ENCODE data around the gene RBM23. TPM values are rescaled to one million over a fixed set of nuclear protein-coding genes. Genes with fewer than 3 reads are reported as not detected.
"Not testable (repeated sequence)": the region's sequence is repeated elsewhere in the genome, so short reads cannot be mapped to it uniquely, and the experiment has no call there.

Gene RBM23
- total RNA-seq, 1 experiment from 2014 or later = 79.2 TPM

- DNase-seq (ENCODE audit: low read depth) = no peak
Measured at GRCh38 chr14:22919601-22919921, 612 bp upstream of the RBM23 start.

GRCh38 chr14:22915886-22916521 is 2.9 kb downstream of the RBM23 start:
- no peak for DNase-seq (ENCODE audit: low read depth)

GRCh38 chr14:22914836-22915235 is 4.1 kb downstream of the RBM23 start:
- not testable (repeated sequence) for DNase-seq (ENCODE audit: low read depth)

GRCh38 chr14:22910916-22911315 is 8.0 kb downstream of the RBM23 start:
- no peak for DNase-seq (ENCODE audit: low read depth)

- no peak for DNase-seq (ENCODE audit: low read depth)
Measured at GRCh38 chr14:22908601-22909000, 10.3 kb downstream of the RBM23 start.

GRCh38 chr14:22907429-22907828 is 11.5 kb downstream of the RBM23 start:
- no peak for DNase-seq (ENCODE audit: low read depth)

GRCh38 chr14:22906073-22906472 is 12.9 kb downstream of the RBM23 start:
- no peak for DNase-seq (ENCODE audit: low read depth)

- no peak for DNase-seq (ENCODE audit: low read depth)
Measured at GRCh38 chr14:22905627-22906026, 13.3 kb downstream of the RBM23 start.

GRCh38 chr14:22903742-22904087 is 15.2 kb downstream of the RBM23 start:
- no peak for DNase-seq (ENCODE audit: low read depth)

GRCh38 chr14:22901799-22902198 is 17.1 kb downstream of the RBM23 start:
- DNase-seq (ENCODE audit: low read depth) = no peak

GRCh38 chr14:22900081-22900799 is 18.7 kb downstream of the RBM23 start:
- DNase-seq (ENCODE audit: low read depth) = peak; percentile 71

- DNase-seq (ENCODE audit: low read depth) = peak; percentile 86
Measured at GRCh38 chr14:22898302-22899090, 20.5 kb downstream of the RBM23 start.

GRCh38 chr14:22897357-22897756 is 21.6 kb downstream of the RBM23 start:
- no peak for DNase-seq (ENCODE audit: low read depth)

GRCh38 chr14:22896760-22897159 is 22.2 kb downstream of the RBM23 start:
- no peak for DNase-seq (ENCODE audit: low read depth)

GRCh38 chr14:22896356-22896755 is 22.6 kb downstream of the RBM23 start:
- no peak for DNase-seq (ENCODE audit: low read depth)

GRCh38 chr14:22895402-22895801 is 23.5 kb downstream of the RBM23 start:
- no peak for DNase-seq (ENCODE audit: low read depth)

GRCh38 chr14:22893706-22894105 is 25.2 kb downstream of the RBM23 start:
- no peak for DNase-seq (ENCODE audit: low read depth)

- no peak for DNase-seq (ENCODE audit: low read depth)
Measured at GRCh38 chr14:22892488-22892887, 26.5 kb downstream of the RBM23 start.

- DNase-seq (ENCODE audit: low read depth) = no peak
Measured at GRCh38 chr14:22890416-22890815, 28.5 kb downstream of the RBM23 start.

- no peak for DNase-seq (ENCODE audit: low read depth)
Measured at GRCh38 chr14:22888662-22889061, 30.3 kb downstream of the RBM23 start.

- no peak for DNase-seq (ENCODE audit: low read depth)
Measured at GRCh38 chr14:22887990-22888378, 31.0 kb downstream of the RBM23 start.

- peak; percentile 86 for DNase-seq (ENCODE audit: low read depth)
Measured at GRCh38 chr14:22887260-22887989, 31.5 kb downstream of the RBM23 start.
